ENCODE measurements around the gene GAREM1.

- TF ChIP-seq CTCF (IDR thresholded peaks at IDR 0.05; ENCODE audit: borderline replicate concordance, extremely low read depth, low read length, poor library complexity, severe bottlenecking) (no peak), EZH2 (IDR thresholded peaks at IDR 0.05; ENCODE audit: borderline replicate concordance, low read depth, low read length, severe bottlenecking) (no peak)
Measured at GRCh38 chr18:32290810-32291209, 179.9 kb downstream of the GAREM1 start.

Data from DND-41 (cell line).